SJSA1 (cell line): ENCODE measurements around the gene ZIC2. TPM values are rescaled to one million over a fixed set of nuclear protein-coding genes. Genes with fewer than 3 reads are reported as not detected.
"Not testable (repeated sequence)": the region's sequence is repeated elsewhere in the genome, so short reads cannot be mapped to it uniquely, and the experiment has no call there.

Experiments
- DNase-seq, 2 experiments: peaks; one replicate each; pipeline ENCODE4 v3.0.0-alpha.2; 2015 to 2020; ENCODE audit warnings: low spot score in 2 of 2, low read depth in 1 of 2
- H3K27ac ChIP-seq: fragments of 250-450 bp; sonication (Bioruptor Pico); 2 replicates; pipeline ENCODE4 v1.5.1; 2020; ENCODE audit warnings: mild to moderate bottlenecking, moderate library complexity
- H3K27me3 ChIP-seq: fragments of 250-450 bp; sonication (Bioruptor Pico); replicated peaks from 2 replicates; pipeline ENCODE4 v1.5.1; 2020; ENCODE audit warnings: mild to moderate bottlenecking, moderate library complexity
- H3K36me3 ChIP-seq: fragments of 250-450 bp; sonication (Bioruptor Pico); 2 replicates; pipeline ENCODE4 v1.5.1; 2020; ENCODE audit warnings: mild to moderate bottlenecking
- H3K4me1 ChIP-seq: fragments of 250-450 bp; sonication (Bioruptor Pico); replicated peaks from 2 replicates; pipeline ENCODE4 v1.6.1; 2021; ENCODE audit warnings: mild to moderate bottlenecking
- H3K4me3 ChIP-seq: fragments of 250-450 bp; sonication (Bioruptor Pico); 2 replicates; pipeline ENCODE4 v1.5.1; 2020; ENCODE audit warnings: mild to moderate bottlenecking
- H3K9me3 ChIP-seq: fragments of 250-450 bp; sonication (Bioruptor Pico); replicated peaks from 2 replicates; pipeline ENCODE4 v1.5.1; 2020; ENCODE audit warnings: mild to moderate bottlenecking
- total RNA-seq: library from RNA; depleted of rRNA; stranded (reverse); fragments of >200 nt; shearing (Covaris generic); gene quantifications from 2 replicates; pipeline ENCODE4 v1.2.3, GENCODE V29; 2014; rRNA removed

The ZIC2 gene
- total RNA-seq, 1 experiment from 2014 or later, result 0.32 TPM

- H3K27ac ChIP-seq, result no peak overlapping the region
- H3K9me3 ChIP-seq, result peaks cover 8% of the 10 kb centered on the region
- no peaks in the 10 kb centered on the region for H3K36me3 ChIP-seq
- H3K4me1 ChIP-seq, result peaks cover 12% of the 10 kb centered on the region
- H3K4me3 ChIP-seq, result no peak overlapping the region
- H3K27me3 ChIP-seq, result peaks cover 66% of the 10 kb centered on the region
- peak in 1 of 2 experiments; percentile 70 for DNase-seq
Observed at GRCh38 chr13:99997702-99998214, 16.2 kb downstream of the ZIC2 start.

GRCh38 chr13:99998261-99998660, 16.7 kb downstream of the ZIC2 start:
- Histone ChIP-seq H3K36me3 (no peaks in the 10 kb centered on the region), H3K27me3 (peaks cover 71% of the 10 kb centered on the region), H3K4me3 (no peak overlapping the region), H3K27ac (no peak overlapping the region), H3K9me3 (peaks cover 9% of the 10 kb centered on the region), H3K4me1 (peaks cover 7% of the 10 kb centered on the region)
- peak in 1 of 2 experiments; percentile 61 for DNase-seq

GRCh38 chr13:100014621-100015020, 33.0 kb downstream of the ZIC2 start:
- Histone ChIP-seq H3K27ac (no peak overlapping the region), H3K4me1 (no peaks in the 10 kb centered on the region), H3K9me3 (peaks cover 3% of the 10 kb centered on the region), H3K27me3 (peaks cover 79% of the 10 kb centered on the region), H3K36me3 (no peaks in the 10 kb centered on the region), H3K4me3 (no peak overlapping the region)
- DNase-seq, result no peak

- H3K27ac ChIP-seq, result no peak overlapping the region
- peak in 1 of 2 experiments; percentile 55 for DNase-seq
- peaks cover 40% of the 10 kb centered on the region for H3K27me3 ChIP-seq
- H3K36me3 ChIP-seq, result no peaks in the 10 kb centered on the region
- H3K4me3 ChIP-seq, result no peak overlapping the region
- H3K4me1 ChIP-seq, result no peaks in the 10 kb centered on the region
- H3K9me3 ChIP-seq, result peaks cover 3% of the 10 kb centered on the region; the same call in 1 of the 2 replicates
Observed at GRCh38 chr13:100019780-100020356, 38.3 kb downstream of the ZIC2 start.

GRCh38 chr13:100022798-100023197, 41.2 kb downstream of the ZIC2 start:
- no peak for DNase-seq
- H3K4me1 ChIP-seq, result no peaks in the 10 kb centered on the region
- no peaks in the 10 kb centered on the region for H3K36me3 ChIP-seq
- no peak overlapping the region for H3K27ac ChIP-seq
- H3K27me3 ChIP-seq, result peaks cover 29% of the 10 kb centered on the region
- 0 out of 2 replicates have a peak, but pooled peaks cover 3% of the 10 kb centered on the region for H3K9me3 ChIP-seq
- no peak overlapping the region for H3K4me3 ChIP-seq

- H3K4me1 ChIP-seq, result no peaks in the 10 kb centered on the region
- no peaks in the 10 kb centered on the region for H3K36me3 ChIP-seq
- no peak for DNase-seq
- H3K9me3 ChIP-seq, result no peaks in the 10 kb centered on the region
- no peak overlapping the region for H3K27ac ChIP-seq
- H3K27me3 ChIP-seq, result peaks cover 18% of the 10 kb centered on the region
- H3K4me3 ChIP-seq, result no peak overlapping the region
Observed at GRCh38 chr13:100024023-100024422, 42.4 kb downstream of the ZIC2 start.

- H3K27me3 ChIP-seq, result peaks cover 34% of the 10 kb centered on the region
- no peak overlapping the region for H3K27ac ChIP-seq
- H3K4me3 ChIP-seq, result no peak overlapping the region
- H3K36me3 ChIP-seq, result no peaks in the 10 kb centered on the region
- no peaks in the 10 kb centered on the region for H3K9me3 ChIP-seq
- DNase-seq, result peak in 1 of 2 experiments; percentile 40
- no peaks in the 10 kb centered on the region for H3K4me1 ChIP-seq
Observed at GRCh38 chr13:100029933-100030332, 48.3 kb downstream of the ZIC2 start.

GRCh38 chr13:100032642-100033041, 51.1 kb downstream of the ZIC2 start:
- not testable (repeated sequence) for H3K36me3 ChIP-seq, H3K9me3 ChIP-seq

GRCh38 chr13:100035936-100036335, 54.4 kb downstream of the ZIC2 start:
- H3K27ac ChIP-seq, result no peak overlapping the region
- no peaks in the 10 kb centered on the region for H3K9me3 ChIP-seq
- no peaks in the 10 kb centered on the region for H3K4me1 ChIP-seq
- DNase-seq, result no peak
- H3K27me3 ChIP-seq, result peaks cover 38% of the 10 kb centered on the region
- H3K36me3 ChIP-seq, result no peaks in the 10 kb centered on the region
- H3K4me3 ChIP-seq, result no peak overlapping the region

More at GRCh38 chr13:100032642-100033041, 51.1 kb downstream of the ZIC2 start:
- not testable (repeated sequence) for H3K27ac ChIP-seq, H3K4me1 ChIP-seq, H3K4me3 ChIP-seq
- peak in 1 of 2 experiments; percentile 40 for DNase-seq
- peaks cover 28% of the 10 kb centered on the region for H3K27me3 ChIP-seq

Other genes starting within 250 kb of the ZIC2 start
- not detected in 2 replicates for gene ZIC5, start 10.0 kb upstream of the ZIC2 start, total RNA-seq
- gene PCCA, start 107.3 kb downstream of the ZIC2 start, total RNA-seq, result 28.3 and 29.7 TPM in 2 replicates